Mesothelial cell of epicardium (in vitro differentiated cells): Measurements from ENCODE around the gene TEKT1. TPM values are rescaled to one million over a fixed set of nuclear protein-coding genes. Genes with fewer than 3 reads are reported as not detected.
"Not testable (repeated sequence)": the region's sequence is repeated elsewhere in the genome, so short reads cannot be mapped to it uniquely, and the experiment has no call there.

ENCODE experiments used
- DNase-seq, 2 experiments: peaks; one replicate each; pipeline ENCODE4 v3.0.0; 2021; ENCODE audit warnings: low spot score in 2 of 2; ENCODE audit not compliant: unreplicated experiment in 2 of 2
- H3K27ac Mint-ChIP-seq: 2 replicates; pipeline ENCODE4 v1.8.0; 2021; ENCODE audit warnings: mixed read lengths
- H3K27me3 Mint-ChIP-seq: 2 replicates; pipeline ENCODE4 v1.8.0; 2021; ENCODE audit warnings: low read depth, mixed read lengths
- H3K36me3 Mint-ChIP-seq: 2 replicates; pipeline ENCODE4 v1.8.0; 2021; ENCODE audit warnings: mixed read lengths
- H3K4me1 Mint-ChIP-seq: 2 replicates; pipeline ENCODE4 v1.8.0; 2021; ENCODE audit warnings: mixed read lengths
- H3K4me3 Mint-ChIP-seq: 2 replicates; pipeline ENCODE4 v1.8.0; 2021; ENCODE audit warnings: mild to moderate bottlenecking, moderate library complexity, mixed read lengths
- H3K9me3 Mint-ChIP-seq: 2 replicates; pipeline ENCODE4 v1.8.0; 2021; ENCODE audit warnings: mixed read lengths
- total RNA-seq: library from RNA; stranded (reverse); gene quantifications from 3 replicates; pipeline ENCODE4 v1.2.1, GENCODE V29; 2021
- TF ChIP-seq, protein P1 (sequence below): fragments of 200-600 bp; sonication (generic); IDR thresholded peaks from one replicate; pipeline ENCODE4 v1.5.0; 2021; ENCODE audit warnings: antibody characterized with exemption; ENCODE audit not compliant: unreplicated experiment

Gene TEKT1
- total RNA-seq, 1 donor from 2014 or later: not detected

DNA sequence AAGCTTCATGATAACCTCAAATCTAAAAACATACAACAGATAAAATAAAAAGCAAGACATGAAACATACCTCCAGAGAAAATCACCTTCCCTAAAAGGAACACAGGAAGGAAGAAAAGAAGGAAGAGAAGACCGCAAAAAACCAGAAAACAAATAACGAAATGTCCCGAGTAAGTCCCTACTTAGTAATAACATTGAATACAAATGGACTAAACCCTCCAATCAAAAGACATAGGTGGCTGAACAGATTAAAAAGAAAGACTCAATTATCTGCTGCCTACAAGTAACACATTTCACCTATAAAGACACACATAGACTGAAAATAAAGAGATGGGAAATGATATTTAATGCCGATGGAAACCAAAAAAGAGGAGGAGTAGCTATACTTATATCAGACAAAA lies 49.3 kb downstream of the TEKT1 start:
- no peaks in the 10 kb centered on the region for H3K36me3 Mint-ChIP-seq
- TF ChIP-seq, protein P1, sequence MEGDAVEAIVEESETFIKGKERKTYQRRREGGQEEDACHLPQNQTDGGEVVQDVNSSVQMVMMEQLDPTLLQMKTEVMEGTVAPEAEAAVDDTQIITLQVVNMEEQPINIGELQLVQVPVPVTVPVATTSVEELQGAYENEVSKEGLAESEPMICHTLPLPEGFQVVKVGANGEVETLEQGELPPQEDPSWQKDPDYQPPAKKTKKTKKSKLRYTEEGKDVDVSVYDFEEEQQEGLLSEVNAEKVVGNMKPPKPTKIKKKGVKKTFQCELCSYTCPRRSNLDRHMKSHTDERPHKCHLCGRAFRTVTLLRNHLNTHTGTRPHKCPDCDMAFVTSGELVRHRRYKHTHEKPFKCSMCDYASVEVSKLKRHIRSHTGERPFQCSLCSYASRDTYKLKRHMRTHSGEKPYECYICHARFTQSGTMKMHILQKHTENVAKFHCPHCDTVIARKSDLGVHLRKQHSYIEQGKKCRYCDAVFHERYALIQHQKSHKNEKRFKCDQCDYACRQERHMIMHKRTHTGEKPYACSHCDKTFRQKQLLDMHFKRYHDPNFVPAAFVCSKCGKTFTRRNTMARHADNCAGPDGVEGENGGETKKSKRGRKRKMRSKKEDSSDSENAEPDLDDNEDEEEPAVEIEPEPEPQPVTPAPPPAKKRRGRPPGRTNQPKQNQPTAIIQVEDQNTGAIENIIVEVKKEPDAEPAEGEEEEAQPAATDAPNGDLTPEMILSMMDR: no peak
- H3K4me1 Mint-ChIP-seq: no peaks in the 10 kb centered on the region
- no peak overlapping the region for H3K27ac Mint-ChIP-seq
- H3K4me3 Mint-ChIP-seq: no peak overlapping the region
- peaks cover 5% of the 10 kb centered on the region for H3K9me3 Mint-ChIP-seq
- no peak for DNase-seq
- H3K27me3 Mint-ChIP-seq: peaks cover 92% of the 10 kb centered on the region

DNA sequence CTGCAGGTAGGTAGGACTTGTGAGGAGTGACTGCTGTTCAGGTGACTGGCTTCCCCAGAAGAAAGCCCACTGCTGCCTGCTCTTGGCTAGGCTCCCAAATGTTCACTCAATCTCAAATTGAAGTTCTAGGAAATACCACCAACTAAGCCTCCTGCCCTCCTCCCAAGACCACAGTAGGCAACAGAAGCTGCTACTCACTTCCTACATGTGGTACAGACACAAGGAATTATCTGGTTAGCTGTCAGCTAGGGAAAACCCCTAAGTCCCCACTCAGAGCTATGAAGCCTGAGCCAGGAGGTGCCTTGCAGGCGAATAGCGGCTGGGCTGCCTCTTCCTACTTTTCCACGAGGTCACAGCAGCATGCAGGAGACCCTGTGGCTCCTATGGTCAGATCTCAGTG lies 50.6 kb downstream of the TEKT1 start:
- peaks cover 5% of the 10 kb centered on the region for H3K9me3 Mint-ChIP-seq
- TF ChIP-seq, protein P1: no peak
- no peaks in the 10 kb centered on the region for H3K4me1 Mint-ChIP-seq
- DNase-seq: no peak
- no peak overlapping the region for H3K27ac Mint-ChIP-seq
- no peak overlapping the region for H3K4me3 Mint-ChIP-seq
- peaks cover 94% of the 10 kb centered on the region for H3K27me3 Mint-ChIP-seq
- no peaks in the 10 kb centered on the region for H3K36me3 Mint-ChIP-seq

DNA sequence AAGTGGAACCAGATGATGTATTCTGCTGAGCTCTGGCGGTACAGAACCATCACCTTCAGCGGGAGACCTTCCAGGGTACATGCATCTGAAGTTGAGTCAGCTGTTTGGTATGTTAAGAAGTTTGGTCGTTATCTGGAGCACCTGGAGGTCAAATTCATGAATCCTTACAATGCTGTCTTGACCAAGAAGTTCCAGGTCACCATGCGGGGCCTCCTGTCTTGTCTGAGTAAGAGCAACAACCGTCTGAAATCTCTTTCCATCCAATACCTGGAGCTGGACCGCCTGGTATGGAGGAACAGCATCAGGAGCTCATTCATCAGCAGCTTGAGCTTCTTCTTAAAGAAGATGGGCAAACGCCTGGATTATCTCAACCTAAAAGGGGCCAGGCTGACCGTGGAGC lies 51.5 kb downstream of the TEKT1 start:
- Mint-ChIP-seq H3K27ac (no peak overlapping the region), H3K4me1 (no peaks in the 10 kb centered on the region)
- TF ChIP-seq, protein P1: no peak

DNA sequence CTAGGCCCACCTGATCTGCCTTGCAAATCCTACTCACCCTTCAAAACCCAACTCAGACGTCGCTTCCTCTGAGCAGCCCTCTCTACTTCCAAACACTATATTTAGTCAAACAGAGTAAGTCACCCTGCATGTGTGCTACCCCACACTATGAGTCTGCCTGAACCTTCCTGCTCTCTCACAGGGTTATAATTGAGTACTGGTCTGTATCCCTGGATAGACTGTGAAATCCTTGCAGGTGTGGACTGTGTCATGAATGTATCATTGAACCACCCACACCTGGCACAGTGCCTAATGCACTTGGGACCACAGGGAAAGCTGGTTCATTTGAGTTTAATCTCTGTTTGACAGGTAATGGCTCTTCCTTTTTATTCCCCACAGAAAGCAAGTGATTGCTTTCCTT lies 52.1 kb downstream of the TEKT1 start:
- H3K27ac Mint-ChIP-seq: no peak overlapping the region
- H3K4me1 Mint-ChIP-seq: no peaks in the 10 kb centered on the region
- H3K27me3 Mint-ChIP-seq: peaks cover 97% of the 10 kb centered on the region
- peaks cover 2% of the 10 kb centered on the region for H3K9me3 Mint-ChIP-seq
- DNase-seq: no peak
- H3K4me3 Mint-ChIP-seq: no peak overlapping the region
- TF ChIP-seq, protein P1: no peak
- peaks cover 2% of the 10 kb centered on the region for H3K36me3 Mint-ChIP-seq

More for the DNA sequence above, 51.5 kb downstream of the TEKT1 start:
- H3K9me3 Mint-ChIP-seq: peaks cover under 1% of the 10 kb centered on the region
- peaks cover 95% of the 10 kb centered on the region for H3K27me3 Mint-ChIP-seq
- no peak overlapping the region for H3K4me3 Mint-ChIP-seq
- no peak for DNase-seq
- H3K36me3 Mint-ChIP-seq: no peaks in the 10 kb centered on the region

DNA sequence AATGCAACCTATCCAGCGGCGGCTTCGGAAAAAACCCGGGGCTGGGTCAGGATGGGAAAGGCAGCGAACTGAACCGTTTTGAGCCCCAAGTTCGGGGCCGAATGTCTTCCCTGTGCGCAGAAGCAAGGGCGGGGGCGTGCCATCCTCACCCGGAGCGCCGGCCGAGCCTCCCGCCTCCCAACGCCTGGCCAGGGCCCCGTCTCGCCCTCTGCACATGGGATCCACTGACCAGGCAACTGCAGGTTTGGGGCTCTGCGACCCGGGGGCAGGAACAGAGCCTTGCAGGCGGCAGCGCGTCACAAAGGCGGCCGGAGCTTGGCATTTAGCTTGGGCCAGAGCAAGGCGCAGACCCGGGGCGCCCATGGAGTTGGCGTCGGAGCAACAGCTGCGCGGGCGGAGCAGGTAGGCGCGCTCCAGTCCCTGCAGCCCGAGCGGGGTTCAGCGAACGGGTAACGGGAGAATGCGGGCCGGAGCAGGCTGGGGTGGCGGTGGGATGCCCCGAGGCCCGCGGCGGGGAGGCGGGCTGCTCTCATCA lies 55.6 kb downstream of the TEKT1 start, which contains the start of gene FBXO39:
Gene FBXO39, plus strand, starts transcription at position 345 of the 535 bp plus-strand sequence. CDS start 3,654 bp downstream, outside the sequence.
- no peaks in the 10 kb centered on the region for H3K4me1 Mint-ChIP-seq
- H3K36me3 Mint-ChIP-seq: peaks cover 2% of the 10 kb centered on the region
- H3K4me3 Mint-ChIP-seq: no peak within 1 kb of the TSS
- no peak for DNase-seq
- no peak within 1 kb of the TSS for H3K27ac Mint-ChIP-seq
- TF ChIP-seq, protein P1: no peak
- H3K27me3 Mint-ChIP-seq: peaks cover 92% of the 10 kb centered on the region
- H3K9me3 Mint-ChIP-seq: peaks cover 14% of the 10 kb centered on the region

DNA sequence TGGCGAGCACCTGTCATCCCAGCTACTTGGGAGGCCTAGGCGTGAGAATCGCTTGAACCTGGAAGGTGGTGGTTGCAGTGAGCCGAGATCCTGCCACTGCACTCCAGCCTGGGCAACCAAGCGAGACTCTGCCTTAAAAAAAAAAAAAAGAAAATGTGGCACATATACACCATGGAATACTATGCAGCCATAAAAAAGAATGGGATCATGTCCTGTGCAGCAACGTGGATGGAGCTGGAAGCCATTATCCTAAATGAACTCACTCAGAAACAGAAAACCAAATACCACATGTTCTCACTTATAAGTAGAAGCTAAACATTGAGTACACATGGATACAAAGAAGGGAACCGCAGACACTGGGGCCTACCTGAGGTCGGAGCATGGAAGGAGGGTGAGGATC lies 56.6 kb downstream of the TEKT1 start:
- H3K27ac Mint-ChIP-seq, H3K4me3 Mint-ChIP-seq, H3K4me1 Mint-ChIP-seq, H3K36me3 Mint-ChIP-seq, DNase-seq: not testable (repeated sequence)
- H3K27me3 Mint-ChIP-seq: peaks cover 84% of the 10 kb centered on the region
- peaks cover 15% of the 10 kb centered on the region for H3K9me3 Mint-ChIP-seq
